Measurements from ENCODE around the gene MPND.
A peak's percentile ranks its signal among the peaks of the same experiment; 100 is the strongest.

Gene MPND

GRCh38 chr19:4360641-4361151 lies 17.3 kb downstream of the MPND start:
- no peak overlapping the region for H3K27ac ChIP-seq
- TF ChIP-seq CTCF (conservative IDR thresholded peaks at IDR 0.05) = no peak

GRCh38 chr19:4361152-4362046 lies 18.0 kb downstream of the MPND start:
- no peak for TF ChIP-seq CTCF (conservative IDR thresholded peaks at IDR 0.05)
- no peak overlapping the region for H3K27ac ChIP-seq

GRCh38 chr19:4362101-4362828 lies 18.9 kb downstream of the MPND start:
- TF ChIP-seq CTCF (conservative IDR thresholded peaks at IDR 0.05) = no peak

DNA sequence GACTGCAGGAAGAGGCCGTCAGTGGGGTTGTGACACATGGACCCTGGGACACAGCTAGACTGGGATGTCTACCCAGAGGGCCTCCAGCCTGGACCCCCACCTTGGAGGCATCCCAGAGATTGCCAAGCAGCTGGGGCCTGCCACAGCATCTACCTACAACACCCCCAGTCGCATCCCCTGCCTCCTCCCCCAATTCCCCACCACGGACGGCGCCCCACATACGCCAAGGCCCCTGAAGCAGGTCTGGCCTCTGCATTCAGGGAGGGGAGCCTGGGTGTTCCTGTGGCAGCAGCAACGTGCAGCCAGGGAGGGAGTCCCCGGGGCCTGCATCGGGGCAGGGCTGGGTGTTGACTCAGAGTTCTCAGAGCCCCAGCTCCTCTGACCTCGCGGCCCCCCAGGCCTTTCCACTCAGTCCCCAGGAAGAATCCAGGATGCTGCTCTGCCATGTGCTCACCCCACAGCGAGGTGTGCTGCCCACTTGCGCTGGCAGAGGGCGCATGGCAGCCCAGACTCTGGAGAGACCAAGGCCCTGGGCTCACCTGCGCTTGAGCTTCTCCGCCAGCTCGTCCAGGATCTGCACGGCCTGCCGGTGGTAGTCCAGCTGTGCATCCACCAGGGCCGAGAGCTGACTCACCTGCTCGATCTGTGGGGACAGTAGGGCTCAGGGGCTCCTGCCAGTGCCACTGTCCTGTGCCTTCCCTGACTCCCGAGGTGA lies 19.6 kb downstream of the MPND start:
- TF ChIP-seq CTCF (conservative IDR thresholded peaks at IDR 0.05) = peak; percentile 31
- H3K27ac ChIP-seq = no peak overlapping the region

More at GRCh38 chr19:4362101-4362828, 18.9 kb downstream of the MPND start:
- no peak overlapping the region for H3K27ac ChIP-seq

DNA sequence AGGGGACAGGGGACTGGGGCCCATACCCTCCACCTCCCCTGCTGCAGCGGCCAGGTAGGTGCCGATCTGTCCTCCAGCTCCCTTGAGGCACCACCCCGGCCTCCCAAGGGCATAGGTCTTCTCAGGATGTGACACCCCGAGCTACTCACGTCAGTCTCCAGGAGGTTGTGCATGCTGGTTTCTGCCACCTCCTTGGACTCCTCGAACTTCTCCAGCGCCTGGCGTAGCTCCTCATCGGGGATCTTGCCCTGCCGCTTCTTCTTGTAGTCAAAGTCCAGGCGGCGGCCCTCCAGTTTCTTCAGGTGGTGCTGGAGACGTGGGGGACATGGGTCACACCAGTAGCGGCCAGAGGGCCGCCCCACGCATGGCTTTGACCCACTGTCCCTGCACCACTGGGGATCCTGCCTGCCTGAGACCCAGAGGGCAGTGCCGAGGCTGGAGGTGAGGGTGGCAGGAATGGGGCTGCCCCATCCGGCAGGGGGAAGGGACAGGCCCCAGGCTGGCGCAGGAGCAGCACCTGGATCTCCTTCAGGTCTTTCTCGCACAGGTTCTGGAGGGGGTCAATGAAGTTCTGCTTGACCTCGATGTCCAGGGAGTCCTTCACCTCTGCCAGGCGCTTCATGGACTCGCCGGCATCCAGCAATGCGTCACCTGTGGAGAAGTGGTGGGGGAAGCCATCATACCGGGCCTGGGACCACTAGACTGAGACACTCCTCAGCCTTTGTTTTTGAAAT lies 20.4 kb downstream of the MPND start:
- TF ChIP-seq CTCF (conservative IDR thresholded peaks at IDR 0.05) = no peak
- H3K27ac ChIP-seq = no peak overlapping the region

GRCh38 chr19:4365341-4365740 lies 22.0 kb downstream of the MPND start:
- TF ChIP-seq CTCF (conservative IDR thresholded peaks at IDR 0.05) = no peak
- no peak overlapping the region for H3K27ac ChIP-seq
